GM19452 (cell line): ENCODE data around the gene GASK1A.
"Not testable (repeated sequence)": the region's sequence is repeated elsewhere in the genome, so short reads cannot be mapped to it uniquely, and the experiment has no call there.

Experiments used
- ATAC-seq: cut with Tn5 transposase; IDR thresholded peaks from one replicate; pipeline ENCODE4 v1.9.1; 2021; ENCODE audit not compliant: unreplicated experiment

The GASK1A gene

GRCh38 chr3:42979044-42979972, at the start of gene GASK1A:
Gene GASK1A, plus strand, starts transcription at chr3:42979311. Its CDS starts 332 bp downstream, at chr3:42979643.
- no peak for ATAC-seq

GRCh38 chr3:42934111-42934510, 45.0 kb upstream of the GASK1A start:
- no peak for ATAC-seq

DNA sequence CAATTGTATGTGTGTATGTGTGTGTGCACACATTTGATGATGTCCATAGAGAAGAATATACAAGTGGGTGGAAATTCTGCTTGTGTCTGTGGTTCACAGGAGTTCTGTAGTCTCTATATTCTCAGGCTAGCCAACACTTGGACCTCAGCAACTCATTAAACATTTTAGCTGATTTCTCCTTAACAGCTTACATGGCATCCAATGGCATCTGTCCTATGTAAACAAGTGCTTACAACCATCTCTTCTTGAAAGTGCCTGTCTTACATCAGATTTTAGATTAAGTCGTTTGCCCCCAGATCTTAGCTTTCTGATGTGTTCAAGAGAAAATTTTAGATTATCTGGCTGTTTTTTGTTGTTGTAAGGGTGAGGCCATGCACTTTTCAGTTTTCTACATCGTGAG, 44.2 kb upstream of the GASK1A start:
- ATAC-seq = no peak

DNA sequence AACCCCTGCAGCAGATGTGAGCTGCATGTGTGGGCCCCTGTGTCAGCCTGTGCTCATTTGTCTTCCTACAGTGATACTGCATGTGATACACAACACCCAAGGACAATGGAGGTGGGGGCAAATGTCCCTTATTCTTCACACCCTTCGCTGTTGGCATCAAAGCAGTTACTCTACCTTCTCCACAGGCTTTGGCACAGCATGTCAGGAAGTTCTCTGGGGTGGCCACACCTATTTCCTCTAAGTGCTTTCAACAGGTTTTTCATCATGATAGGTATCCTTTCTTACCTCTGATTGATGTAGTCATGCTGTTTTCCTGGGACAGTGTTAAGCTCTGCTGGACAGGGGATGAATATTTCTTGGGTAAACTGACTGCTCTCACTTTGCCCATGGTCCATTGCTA, 43.6 kb upstream of the GASK1A start:
- ATAC-seq = no peak

GRCh38 chr3:42936157-42936981, 42.7 kb upstream of the GASK1A start:
- ATAC-seq = no peak

DNA sequence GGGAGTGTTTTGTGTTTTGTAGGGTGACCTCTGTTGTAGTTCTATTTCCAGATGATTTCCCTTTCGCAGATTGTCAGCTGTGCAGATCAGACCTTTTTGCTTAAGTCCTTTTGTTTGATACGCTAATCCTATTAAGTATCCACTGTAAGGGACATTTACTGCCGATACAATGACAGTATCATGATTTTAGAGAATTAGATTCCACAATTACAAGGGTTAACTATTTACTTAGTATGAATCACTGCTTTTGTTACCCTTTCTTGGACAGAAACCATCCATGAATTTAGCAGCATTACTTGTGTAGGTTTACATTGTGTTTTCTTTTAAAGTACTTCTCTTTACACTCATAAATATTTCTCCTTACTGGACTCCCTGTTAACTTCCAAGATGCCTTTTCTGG, 41.8 kb upstream of the GASK1A start:
- ATAC-seq = no peak

DNA sequence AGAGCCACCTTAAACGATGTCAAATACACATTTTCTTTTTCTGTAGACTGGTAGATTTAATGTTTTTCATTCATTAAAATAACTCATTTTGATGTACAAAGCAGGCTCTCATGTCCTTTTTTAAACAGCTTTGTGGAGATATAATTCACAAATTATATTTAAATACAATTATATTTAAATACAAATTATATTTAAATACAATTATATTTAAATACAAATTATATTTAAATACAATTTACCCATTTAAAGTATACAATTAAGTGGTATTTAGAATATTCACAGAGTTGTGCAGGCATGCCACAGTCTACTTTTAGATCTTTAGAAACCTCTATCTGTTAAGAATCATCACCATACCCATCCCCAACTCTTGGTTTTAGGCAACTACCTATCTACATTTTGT, 36.4 kb upstream of the GASK1A start:
- no peak for ATAC-seq

- no peak for ATAC-seq
Measured at GRCh38 chr3:42946050-42946449, 33.1 kb upstream of the GASK1A start.

GRCh38 chr3:42957573-42957972, 21.5 kb upstream of the GASK1A start:
- no peak for ATAC-seq

DNA sequence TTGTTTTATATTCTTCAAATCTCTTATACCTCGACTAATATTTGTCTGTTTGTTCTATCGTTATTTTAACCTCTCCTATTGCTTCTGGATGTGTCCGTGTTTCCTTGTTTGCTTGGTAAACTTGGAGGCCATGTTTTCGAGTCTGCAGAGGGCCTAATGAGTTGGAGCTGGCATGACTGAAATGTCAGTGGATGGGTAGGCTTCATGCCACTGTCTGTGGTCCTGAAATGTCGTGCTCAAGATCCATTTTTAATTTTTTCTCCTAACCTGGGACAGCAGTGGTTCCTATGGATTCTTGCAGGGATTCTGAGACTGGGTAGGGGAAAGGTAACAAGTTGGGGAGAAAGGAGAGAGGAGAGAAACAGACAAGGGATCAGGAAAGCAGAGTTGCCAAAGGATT, 18.8 kb upstream of the GASK1A start:
- ATAC-seq = no peak

DNA sequence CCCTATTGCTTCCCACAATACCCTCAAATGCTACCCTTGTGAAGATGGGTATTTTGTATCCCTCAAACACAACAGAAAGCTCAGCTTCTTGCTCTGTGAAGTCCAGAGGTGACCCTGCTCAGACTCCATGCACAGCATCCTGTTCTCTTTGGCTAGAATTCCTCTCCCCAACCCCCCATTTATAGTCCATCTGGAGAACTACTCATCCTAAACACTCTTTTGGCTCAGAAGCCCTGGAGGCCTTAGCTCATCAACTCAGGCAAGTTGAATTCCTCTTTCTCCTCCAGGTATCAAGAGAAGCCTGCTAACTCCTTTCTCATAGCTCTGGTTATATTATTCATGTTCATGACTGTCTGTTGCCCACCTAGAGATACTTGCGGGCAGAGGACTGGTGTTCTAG, 18.3 kb upstream of the GASK1A start:
- no peak for ATAC-seq

GRCh38 chr3:42961633-42962032, 17.5 kb upstream of the GASK1A start:
- ATAC-seq = no peak

DNA sequence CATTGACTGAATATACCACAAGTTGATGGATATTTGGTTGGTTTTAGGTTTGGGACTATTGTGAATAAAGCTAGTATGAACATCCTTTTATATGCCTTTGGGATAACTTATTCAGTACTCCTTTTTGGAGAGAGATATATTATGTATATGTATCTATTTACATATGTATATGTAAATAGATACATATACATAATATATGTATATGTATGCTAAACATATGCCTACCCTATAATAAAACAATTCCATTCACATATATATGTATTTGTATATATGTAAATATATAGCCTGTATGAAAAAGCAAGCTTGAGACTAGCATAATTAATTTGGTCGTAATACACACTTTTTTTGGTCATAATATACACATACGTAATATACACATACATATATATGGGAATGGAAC, 15.8 kb upstream of the GASK1A start:
- ATAC-seq = no peak

- no peak for ATAC-seq
Measured at GRCh38 chr3:42964266-42964665, 14.8 kb upstream of the GASK1A start.

- ATAC-seq = no peak
Measured at GRCh38 chr3:42970557-42970956, 8.6 kb upstream of the GASK1A start.

DNA sequence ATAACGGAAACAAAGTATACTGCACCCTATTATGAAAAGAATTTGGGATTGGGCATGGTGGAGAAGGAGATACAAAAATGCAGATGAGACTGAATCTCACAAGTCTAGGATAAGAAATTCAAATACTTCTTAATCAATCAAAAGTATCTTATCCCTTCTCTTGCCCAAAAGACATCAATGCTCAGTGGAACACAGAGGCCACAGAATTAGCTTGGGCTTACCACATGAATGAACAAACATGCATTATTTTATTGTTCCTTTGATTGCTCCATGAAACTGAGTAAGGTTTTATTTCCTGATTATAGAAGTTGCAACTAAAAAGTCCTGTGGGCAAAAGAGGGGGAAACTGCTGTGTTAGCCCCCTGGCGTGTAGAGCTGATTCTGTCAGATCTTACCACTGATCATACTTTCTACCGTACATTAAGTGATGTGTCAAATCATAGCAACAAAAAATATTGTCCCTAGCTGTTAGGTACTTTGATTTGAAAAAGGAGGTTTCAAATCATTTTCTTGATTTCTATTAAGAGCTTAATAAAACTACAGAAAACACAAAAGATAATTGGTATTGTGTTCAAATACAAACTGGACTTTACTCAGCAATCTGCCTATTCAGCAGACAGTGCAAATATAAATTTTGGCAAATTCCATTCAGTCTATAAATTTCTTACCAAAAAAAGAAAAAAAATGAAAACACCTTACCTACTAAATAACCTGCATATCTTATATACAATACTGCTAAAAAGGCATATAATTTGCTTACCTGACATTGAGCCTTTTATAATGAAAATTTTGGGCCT, 7.9 kb upstream of the GASK1A start:
- no peak for ATAC-seq

GRCh38 chr3:42974906-42975305, 4.2 kb upstream of the GASK1A start:
- ATAC-seq = not testable (repeated sequence)

GRCh38 chr3:42975456-42975855, 3.7 kb upstream of the GASK1A start:
- no peak for ATAC-seq

DNA sequence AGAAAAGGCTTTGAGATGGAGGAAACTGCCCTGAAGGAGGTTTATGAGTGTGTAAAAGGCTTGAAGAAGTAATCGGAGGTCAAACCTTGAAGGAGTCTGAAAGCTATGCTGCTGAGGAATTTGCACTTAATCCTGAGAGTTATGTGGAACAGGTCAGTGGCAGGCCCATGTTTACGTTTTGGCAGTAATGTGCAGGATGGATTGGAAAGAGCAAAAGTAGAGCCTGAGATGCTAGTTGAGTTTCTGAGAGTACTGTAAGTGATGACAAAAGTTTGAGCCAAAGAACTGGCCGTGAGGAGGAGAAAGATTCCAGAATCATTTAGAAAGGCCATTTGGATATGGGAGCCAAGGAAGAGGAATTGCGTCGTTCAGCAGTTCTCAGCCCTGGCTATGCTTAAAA, 3.2 kb upstream of the GASK1A start:
- no peak for ATAC-seq

DNA sequence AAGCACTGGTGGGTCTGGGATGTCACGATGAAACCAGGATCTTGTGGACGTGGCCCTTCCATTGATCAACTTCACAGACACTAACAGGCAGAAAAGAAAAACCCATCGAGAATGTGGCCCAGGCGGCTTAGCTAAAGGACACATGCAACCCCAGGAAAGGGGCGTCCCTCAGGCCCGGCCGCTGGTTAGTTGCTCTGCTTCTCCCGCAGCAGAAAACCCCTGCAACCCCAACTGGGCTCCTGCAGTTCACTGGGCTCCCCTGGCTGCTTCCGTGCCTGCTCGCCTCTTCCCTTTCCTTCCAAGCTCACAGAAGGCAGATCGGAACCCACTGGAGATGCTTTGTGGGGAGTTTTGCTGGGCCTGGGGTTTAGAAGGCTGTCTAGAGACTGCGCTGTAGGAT, 1.1 kb downstream of the GASK1A start:
- no peak for ATAC-seq

GRCh38 chr3:42980909-42981308, 1.8 kb downstream of the GASK1A start:
- ATAC-seq = no peak
